ENCODE results near the gene TAS1R2.
"Not testable (repeated sequence)": the region's sequence is repeated elsewhere in the genome, so short reads cannot be mapped to it uniquely, and the experiment has no call there.

The TAS1R2 gene

DNA sequence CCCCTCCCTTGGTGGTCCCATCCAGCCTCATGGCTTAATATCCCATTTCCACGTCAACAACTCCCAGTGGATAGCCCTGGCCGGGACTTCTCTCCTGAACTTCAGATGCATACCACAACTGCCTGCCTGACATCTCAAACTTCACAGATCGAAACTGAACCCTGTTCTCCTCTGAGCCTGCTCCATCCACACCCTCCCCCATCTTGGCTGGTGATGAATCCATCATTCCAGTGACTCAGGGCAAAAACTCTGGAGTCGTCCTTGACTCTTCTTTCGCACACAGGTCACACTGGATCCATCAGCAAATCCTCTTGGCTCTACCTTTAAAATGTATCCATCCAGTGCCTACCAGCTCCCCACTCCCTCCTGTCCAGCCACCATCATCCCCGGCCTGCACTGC lies 3.9 kb downstream of the TAS1R2 start:
- no peak overlapping the region for H3K27ac ChIP-seq (replicated peaks)
- H3K27me3 ChIP-seq (ENCODE audit: insufficient read depth, poor library complexity, severe bottlenecking), result no peaks in the 10 kb centered on the region
- TF ChIP-seq, protein P1, sequence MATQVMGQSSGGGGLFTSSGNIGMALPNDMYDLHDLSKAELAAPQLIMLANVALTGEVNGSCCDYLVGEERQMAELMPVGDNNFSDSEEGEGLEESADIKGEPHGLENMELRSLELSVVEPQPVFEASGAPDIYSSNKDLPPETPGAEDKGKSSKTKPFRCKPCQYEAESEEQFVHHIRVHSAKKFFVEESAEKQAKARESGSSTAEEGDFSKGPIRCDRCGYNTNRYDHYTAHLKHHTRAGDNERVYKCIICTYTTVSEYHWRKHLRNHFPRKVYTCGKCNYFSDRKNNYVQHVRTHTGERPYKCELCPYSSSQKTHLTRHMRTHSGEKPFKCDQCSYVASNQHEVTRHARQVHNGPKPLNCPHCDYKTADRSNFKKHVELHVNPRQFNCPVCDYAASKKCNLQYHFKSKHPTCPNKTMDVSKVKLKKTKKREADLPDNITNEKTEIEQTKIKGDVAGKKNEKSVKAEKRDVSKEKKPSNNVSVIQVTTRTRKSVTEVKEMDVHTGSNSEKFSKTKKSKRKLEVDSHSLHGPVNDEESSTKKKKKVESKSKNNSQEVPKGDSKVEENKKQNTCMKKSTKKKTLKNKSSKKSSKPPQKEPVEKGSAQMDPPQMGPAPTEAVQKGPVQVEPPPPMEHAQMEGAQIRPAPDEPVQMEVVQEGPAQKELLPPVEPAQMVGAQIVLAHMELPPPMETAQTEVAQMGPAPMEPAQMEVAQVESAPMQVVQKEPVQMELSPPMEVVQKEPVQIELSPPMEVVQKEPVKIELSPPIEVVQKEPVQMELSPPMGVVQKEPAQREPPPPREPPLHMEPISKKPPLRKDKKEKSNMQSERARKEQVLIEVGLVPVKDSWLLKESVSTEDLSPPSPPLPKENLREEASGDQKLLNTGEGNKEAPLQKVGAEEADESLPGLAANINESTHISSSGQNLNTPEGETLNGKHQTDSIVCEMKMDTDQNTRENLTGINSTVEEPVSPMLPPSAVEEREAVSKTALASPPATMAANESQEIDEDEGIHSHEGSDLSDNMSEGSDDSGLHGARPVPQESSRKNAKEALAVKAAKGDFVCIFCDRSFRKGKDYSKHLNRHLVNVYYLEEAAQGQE (IDR thresholded peaks at IDR 0.05; ENCODE audit: insufficient replicate concordance, low read depth), result no peak
- TF ChIP-seq, protein P2, sequence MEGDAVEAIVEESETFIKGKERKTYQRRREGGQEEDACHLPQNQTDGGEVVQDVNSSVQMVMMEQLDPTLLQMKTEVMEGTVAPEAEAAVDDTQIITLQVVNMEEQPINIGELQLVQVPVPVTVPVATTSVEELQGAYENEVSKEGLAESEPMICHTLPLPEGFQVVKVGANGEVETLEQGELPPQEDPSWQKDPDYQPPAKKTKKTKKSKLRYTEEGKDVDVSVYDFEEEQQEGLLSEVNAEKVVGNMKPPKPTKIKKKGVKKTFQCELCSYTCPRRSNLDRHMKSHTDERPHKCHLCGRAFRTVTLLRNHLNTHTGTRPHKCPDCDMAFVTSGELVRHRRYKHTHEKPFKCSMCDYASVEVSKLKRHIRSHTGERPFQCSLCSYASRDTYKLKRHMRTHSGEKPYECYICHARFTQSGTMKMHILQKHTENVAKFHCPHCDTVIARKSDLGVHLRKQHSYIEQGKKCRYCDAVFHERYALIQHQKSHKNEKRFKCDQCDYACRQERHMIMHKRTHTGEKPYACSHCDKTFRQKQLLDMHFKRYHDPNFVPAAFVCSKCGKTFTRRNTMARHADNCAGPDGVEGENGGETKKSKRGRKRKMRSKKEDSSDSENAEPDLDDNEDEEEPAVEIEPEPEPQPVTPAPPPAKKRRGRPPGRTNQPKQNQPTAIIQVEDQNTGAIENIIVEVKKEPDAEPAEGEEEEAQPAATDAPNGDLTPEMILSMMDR (IDR thresholded peaks at IDR 0.05; ENCODE audit: insufficient read depth, low read length), result no peak
- TF ChIP-seq POLR2AphosphoS5 (IDR thresholded peaks at IDR 0.05; ENCODE audit: low read depth) (no peak), SPI1 (IDR thresholded peaks at IDR 0.05; ENCODE audit: borderline replicate concordance, low read depth) (no peak), GABPA (IDR thresholded peaks at IDR 0.05; ENCODE audit: low read depth) (no peak)
- no peak for DNase-seq (ENCODE audit: low read depth in 1 of 2, low spot score in 1 of 2)
- no peak overlapping the region for H3K4me3 ChIP-seq (replicated peaks; ENCODE audit: insufficient read depth, low read length)

DNA sequence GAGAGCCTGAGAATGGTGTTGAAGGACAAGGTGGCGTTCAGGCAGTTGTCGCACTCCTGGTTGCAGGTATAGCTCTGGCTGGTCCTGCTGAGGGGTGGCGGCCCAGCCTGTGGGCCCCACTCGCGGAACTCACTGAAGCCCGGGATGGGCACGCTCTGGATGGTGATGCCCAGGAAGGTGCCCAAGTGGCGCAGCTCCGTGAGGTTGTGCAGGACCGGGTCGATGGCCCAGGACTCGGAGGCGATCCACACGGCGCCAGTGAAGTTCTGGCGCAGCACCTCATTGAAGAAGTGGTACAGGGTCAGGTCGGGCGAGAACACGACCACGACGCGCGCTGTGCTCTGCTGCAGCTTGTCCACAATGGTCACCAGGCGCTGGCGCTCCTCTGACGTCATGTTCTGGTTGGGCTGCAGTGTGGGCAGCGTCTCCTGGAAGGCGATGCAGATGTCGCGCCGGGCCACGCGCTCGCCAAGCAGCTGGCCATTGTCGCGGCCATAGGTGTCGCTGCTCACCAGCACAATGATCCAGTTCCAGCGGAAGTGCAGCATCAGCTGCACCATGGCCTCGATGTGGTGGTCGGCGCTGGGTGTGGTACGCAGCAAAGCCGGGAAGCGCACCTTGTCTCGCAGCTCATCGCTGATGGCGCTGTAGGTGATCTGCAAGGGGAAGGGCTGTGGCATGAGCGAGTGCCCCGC lies 5.0 kb downstream of the TAS1R2 start:
- no peak overlapping the region for H3K4me3 ChIP-seq (replicated peaks; ENCODE audit: insufficient read depth, low read length)
- no peak for DNase-seq (ENCODE audit: low read depth in 1 of 2, low spot score in 1 of 2)
- no peak overlapping the region for H3K27ac ChIP-seq (replicated peaks)
- H3K27me3 ChIP-seq (ENCODE audit: insufficient read depth, poor library complexity, severe bottlenecking), result no peaks in the 10 kb centered on the region
- TF ChIP-seq SPI1 (IDR thresholded peaks at IDR 0.05; ENCODE audit: borderline replicate concordance, low read depth), result no peak
- TF ChIP-seq, protein P1 (IDR thresholded peaks at IDR 0.05; ENCODE audit: insufficient replicate concordance, low read depth), result no peak
- no peak for TF ChIP-seq POLR2AphosphoS5 (IDR thresholded peaks at IDR 0.05; ENCODE audit: low read depth)
- TF ChIP-seq, protein P2 (IDR thresholded peaks at IDR 0.05; ENCODE audit: insufficient read depth, low read length), result no peak
- TF ChIP-seq GABPA (IDR thresholded peaks at IDR 0.05; ENCODE audit: low read depth), result no peak

DNA sequence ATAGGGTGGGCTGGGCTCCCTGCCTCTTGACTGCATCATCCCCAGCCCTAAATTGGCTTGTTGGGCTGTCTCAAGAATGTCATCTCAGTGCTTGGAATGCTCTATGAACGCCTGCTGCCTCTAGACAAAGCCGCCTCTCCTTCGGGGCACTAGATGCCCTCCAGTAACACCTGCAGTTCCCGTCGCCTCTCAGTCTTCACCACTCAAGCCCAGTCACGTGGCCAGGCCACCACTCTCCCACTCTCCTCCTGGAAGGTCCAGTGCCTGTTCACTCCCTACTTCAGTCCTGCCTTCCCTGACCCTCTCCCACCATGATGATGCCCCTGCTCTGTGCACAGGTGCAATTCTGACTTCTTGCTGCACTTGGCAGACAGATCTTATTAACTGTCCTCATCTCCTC lies 7.0 kb downstream of the TAS1R2 start:
- Histone ChIP-seq H3K4me3 (replicated peaks; ENCODE audit: insufficient read depth, low read length) (no peak overlapping the region), H3K27me3 (ENCODE audit: insufficient read depth, poor library complexity, severe bottlenecking) (no peaks in the 10 kb centered on the region), H3K27ac (replicated peaks) (no peak overlapping the region)
- TF ChIP-seq SPI1 (IDR thresholded peaks at IDR 0.05; ENCODE audit: borderline replicate concordance, low read depth), result no peak
- no peak for DNase-seq (ENCODE audit: low read depth in 1 of 2, low spot score in 1 of 2)

DNA sequence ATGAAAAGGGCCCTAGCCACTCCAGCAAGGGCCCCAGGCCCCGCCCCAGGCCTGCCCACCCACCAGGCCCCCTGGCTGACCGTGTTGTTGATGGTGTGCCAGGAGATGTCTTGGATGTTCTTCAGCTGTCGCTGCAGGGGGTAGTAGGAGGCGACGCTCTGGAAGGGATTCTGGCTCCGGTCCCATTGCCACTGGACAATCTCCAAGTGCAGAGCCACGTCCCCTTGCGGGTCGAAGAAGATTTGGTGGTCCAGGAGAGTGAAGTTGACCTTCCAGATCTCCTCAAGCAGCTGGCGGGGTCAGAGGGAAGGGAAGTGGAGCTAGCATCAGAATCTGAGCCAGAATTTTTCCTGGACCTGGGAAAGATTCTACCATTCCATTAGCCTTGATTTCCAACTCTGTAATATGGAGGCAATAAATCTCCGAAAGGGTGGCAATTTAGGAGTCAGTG lies 10.2 kb downstream of the TAS1R2 start:
- H3K27ac ChIP-seq (replicated peaks), result no peak overlapping the region
- H3K4me3 ChIP-seq (replicated peaks; ENCODE audit: insufficient read depth, low read length), result no peak overlapping the region
- no peaks in the 10 kb centered on the region for H3K27me3 ChIP-seq (ENCODE audit: insufficient read depth, poor library complexity, severe bottlenecking)
- TF ChIP-seq, protein P2 (IDR thresholded peaks at IDR 0.05; ENCODE audit: insufficient read depth, low read length), result no peak
- TF ChIP-seq SPI1 (IDR thresholded peaks at IDR 0.05; ENCODE audit: borderline replicate concordance, low read depth), result no peak
- no peak for TF ChIP-seq POLR2AphosphoS5 (IDR thresholded peaks at IDR 0.05; ENCODE audit: low read depth)
- no peak for TF ChIP-seq GABPA (IDR thresholded peaks at IDR 0.05; ENCODE audit: low read depth)
- TF ChIP-seq, protein P1 (IDR thresholded peaks at IDR 0.05; ENCODE audit: insufficient replicate concordance, low read depth), result no peak
- no peak for DNase-seq (ENCODE audit: low read depth in 1 of 2, low spot score in 1 of 2)

DNA sequence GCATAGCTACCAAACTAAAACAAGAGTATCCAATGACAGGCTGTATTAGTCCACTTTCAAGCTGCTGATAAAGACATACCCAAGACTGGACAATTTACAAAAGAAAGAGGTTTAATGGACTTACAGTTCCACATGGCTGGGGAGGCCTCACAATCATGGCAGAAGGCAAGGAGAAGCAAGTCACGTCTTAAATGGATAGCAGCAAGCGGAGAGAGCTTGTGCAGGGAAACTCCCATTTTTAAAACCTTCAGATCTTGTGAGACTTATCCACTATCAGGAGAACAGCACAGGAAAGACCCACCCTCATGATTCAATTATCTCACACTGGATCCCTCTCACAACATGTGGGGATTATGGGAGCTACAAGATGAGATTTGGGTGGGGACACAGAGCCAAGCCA lies 11.7 kb downstream of the TAS1R2 start:
- not testable (repeated sequence) for H3K27me3 ChIP-seq (ENCODE audit: insufficient read depth, poor library complexity, severe bottlenecking); DNase-seq (ENCODE audit: low read depth in 1 of 2, low spot score in 1 of 2); H3K27ac ChIP-seq (replicated peaks); H3K4me3 ChIP-seq (replicated peaks; ENCODE audit: insufficient read depth, low read length)

All from HL-60 (cell line).